ENCODE results near the gene JAML.

Gene JAML

GRCh38 chr11:118223570-118223969 is 1.2 kb downstream of the JAML start:
- POLR2A ChIA-PET (ENCODE audit: low non-redundant PET): no interaction called here
- no peak overlapping the region for H3K27ac ChIP-seq
- TF ChIP-seq CTCF (conservative IDR thresholded peaks at IDR 0.05; ENCODE audit: low read depth): no peak
- DNase-seq (ENCODE audit: low spot score): no peak
- CTCF ChIA-PET: interaction anchor here (0.7 kb wide), 1 partner anchor 28 kb away, joined by 3 read pairs; the partner anchor contains the start of gene MPZL3

- DNase-seq (ENCODE audit: low spot score): no peak
- ChIA-PET POLR2A (ENCODE audit: low non-redundant PET) (no interaction called here), CTCF (interaction anchor here (0.7 kb wide), 1 partner anchor 482 kb away, joined by 5 read pairs; no protein-coding TSS in a partner anchor)
- H3K27ac ChIP-seq: no peak overlapping the region
- TF ChIP-seq CTCF (conservative IDR thresholded peaks at IDR 0.05; ENCODE audit: low read depth): no peak
These were observed 2.4 kb downstream of the JAML start for GRCh38 chr11:118222437-118222836.

GRCh38 chr11:118221419-118221818 is 3.4 kb downstream of the JAML start:
- CTCF ChIA-PET: no interaction called here
- no peak overlapping the region for H3K27ac ChIP-seq
- POLR2A ChIA-PET (ENCODE audit: low non-redundant PET): no interaction called here

GRCh38 chr11:118219732-118220131 is 5.1 kb downstream of the JAML start:
- no peak for DNase-seq (ENCODE audit: low spot score)
- ChIA-PET POLR2A (ENCODE audit: low non-redundant PET) (no interaction called here), CTCF (no interaction called here)
- H3K27ac ChIP-seq: no peak overlapping the region
- no peak for TF ChIP-seq CTCF (conservative IDR thresholded peaks at IDR 0.05; ENCODE audit: low read depth)

More at GRCh38 chr11:118221419-118221818, 3.4 kb downstream of the JAML start:
- DNase-seq (ENCODE audit: low spot score): no peak
- no peak for TF ChIP-seq CTCF (conservative IDR thresholded peaks at IDR 0.05; ENCODE audit: low read depth)

GRCh38 chr11:118219244-118219643 is 5.6 kb downstream of the JAML start:
- no peak overlapping the region for H3K27ac ChIP-seq
- TF ChIP-seq CTCF (conservative IDR thresholded peaks at IDR 0.05; ENCODE audit: low read depth): no peak
- ChIA-PET POLR2A (ENCODE audit: low non-redundant PET) (no interaction called here), CTCF (interaction anchor here (0.9 kb wide), 1 partner anchor 47 kb away, joined by 3 read pairs; no protein-coding TSS in a partner anchor)
- DNase-seq (ENCODE audit: low spot score): no peak

DNA sequence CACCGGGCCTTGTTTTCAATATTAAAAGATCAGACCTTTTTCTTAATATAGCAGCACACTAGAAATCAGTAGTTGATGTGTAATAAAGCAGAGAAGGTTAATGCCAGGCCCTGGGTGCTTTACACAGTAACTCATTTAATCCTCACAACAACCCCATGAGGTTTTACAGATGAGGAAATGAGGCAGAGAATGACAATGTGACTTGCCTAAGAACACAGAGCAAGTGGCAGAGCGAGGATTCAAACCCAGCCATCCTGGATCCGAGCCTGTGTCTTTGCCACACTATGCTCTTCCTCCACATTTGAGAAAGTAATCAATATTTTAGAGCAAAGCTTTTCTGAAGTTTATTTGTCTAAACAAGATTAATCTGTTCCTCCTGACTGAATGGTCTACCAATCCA is 7.2 kb downstream of the JAML start:
- no peak for DNase-seq (ENCODE audit: low spot score)
- no peak overlapping the region for H3K27ac ChIP-seq
- POLR2A ChIA-PET (ENCODE audit: low non-redundant PET): no interaction called here
- CTCF ChIA-PET: interaction anchor here (1.0 to 1.5 kb wide), 2 partner anchors 19 to 49 kb away, joined by 3 to 6 read pairs; no protein-coding TSS in a partner anchor
- TF ChIP-seq CTCF (conservative IDR thresholded peaks at IDR 0.05; ENCODE audit: low read depth): no peak

All from RWPE1 (cell line).